HEK293T (cell line): ENCODE measurements around the gene USP9X.
A peak's percentile ranks its signal among the peaks of the same experiment; 100 is the strongest.

Experiments
- HDGF ChIP-seq: fragments of 450-650 bp; IDR thresholded peaks from 2 replicates; pipeline ENCODE4 v1.6.1; 2017; ENCODE audit warnings: antibody characterized with exemption, borderline replicate concordance
- LEF1 ChIP-seq: fragments of 450-650 bp; IDR thresholded peaks from 2 replicates; pipeline ENCODE4 v1.6.1; 2017; ENCODE audit warnings: mild to moderate bottlenecking, borderline replicate concordance
- PKNOX1 ChIP-seq: fragments of 450-650 bp; IDR thresholded peaks from 2 replicates; pipeline ENCODE4 v1.6.1; 2016

- TF ChIP-seq HDGF (no peak), LEF1 (no peak), PKNOX1 (peak; percentile 30; the same call in 1 of the 2 replicates)
These were observed 188.4 kb downstream of the USP9X start for GRCh38 chrX:41273638-41274037.
